H54 (cell line): ENCODE data around the gene KCNJ10.

Experiments
- DNase-seq: peaks from one replicate; pipeline ENCODE4 v3.0.0; 2011; ENCODE audit warnings: low spot score, mixed read lengths; ENCODE audit not compliant: insufficient read length
- FAIRE-seq: peaks from 3 replicates; lab custom pipeline; 2011; peaks lifted over from hg19 to GRCh38; lab: Jason Lieb, UNC
- POLR2A ChIP-seq: IDR thresholded peaks from 2 replicates; pipeline ENCODE4 v1.6.1; 2011; ENCODE audit warnings: low read depth, mild to moderate bottlenecking, low read length

The KCNJ10 gene

DNA sequence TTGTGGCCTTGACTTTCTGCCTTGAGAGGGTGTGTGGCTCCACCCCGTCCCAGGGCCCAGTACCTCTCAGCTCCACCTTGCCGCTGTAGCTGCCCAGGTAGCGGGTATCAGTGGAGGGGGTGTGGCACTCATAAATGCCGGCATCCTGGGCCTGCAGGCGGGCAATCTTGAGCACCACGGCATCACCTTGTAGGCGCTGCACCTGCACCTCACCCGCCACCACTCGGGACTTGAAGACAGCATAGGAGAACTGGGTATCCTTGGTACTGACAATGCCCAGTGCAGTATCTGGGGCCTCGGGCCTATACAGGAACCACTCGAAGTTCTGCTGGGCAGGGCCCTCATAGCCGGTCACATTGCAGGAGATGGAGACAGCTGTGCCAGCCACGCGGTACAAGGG lies 24.8 kb upstream of the KCNJ10 start:
- TF ChIP-seq POLR2A, result no peak
- no peak for DNase-seq
- no peak for FAIRE-seq

DNA sequence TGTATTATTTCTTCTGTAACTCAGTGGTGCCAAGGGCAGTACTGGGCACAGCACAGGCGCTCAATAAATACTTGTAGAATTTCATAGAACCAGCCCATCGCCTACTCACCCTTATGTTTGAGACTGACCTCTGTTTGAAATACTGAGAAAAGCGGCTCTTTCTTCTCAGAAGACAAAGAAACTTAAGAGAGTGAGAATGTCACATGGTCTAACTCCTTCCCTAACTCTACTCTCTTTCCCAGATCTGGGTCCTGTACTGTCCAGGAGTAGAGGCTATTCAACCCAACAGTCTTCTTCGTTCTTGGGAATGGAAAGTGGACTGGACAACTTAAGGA lies 24.3 kb upstream of the KCNJ10 start:
- no peak for FAIRE-seq
- TF ChIP-seq POLR2A, result no peak
- no peak for DNase-seq

DNA sequence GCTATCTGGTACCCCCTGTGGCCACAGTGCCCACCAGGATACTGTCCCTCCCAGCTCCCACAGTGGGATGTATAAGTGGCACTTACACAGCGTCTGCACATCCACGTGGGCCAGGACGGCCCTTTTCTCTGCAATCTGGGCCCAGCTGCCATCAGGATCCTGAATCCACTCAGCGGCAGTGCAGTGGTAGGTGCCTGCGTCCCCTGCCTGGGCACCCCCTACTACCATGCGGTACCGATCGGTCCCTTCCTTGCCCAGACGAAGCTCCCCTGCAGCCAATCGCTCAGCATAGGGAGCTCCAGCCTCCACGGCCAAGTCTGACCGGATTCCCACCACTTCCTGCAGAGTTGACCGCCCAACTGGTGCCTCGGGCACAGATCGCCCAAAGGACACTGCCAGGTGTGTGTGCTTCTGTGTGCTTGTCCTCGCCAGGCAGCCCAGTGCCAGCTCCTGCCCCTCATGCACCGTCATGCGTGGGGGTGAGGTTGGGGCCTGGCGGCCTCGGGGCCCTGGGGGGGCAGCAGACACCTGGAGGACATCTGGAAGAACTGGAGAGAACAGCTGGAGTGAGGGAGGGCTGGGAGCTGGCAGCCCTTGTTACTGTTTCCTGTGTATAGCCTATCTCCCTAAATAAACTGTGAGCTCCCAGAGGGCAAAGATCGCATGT lies 23.8 kb upstream of the KCNJ10 start:
- no peak for TF ChIP-seq POLR2A
- DNase-seq, result no peak
- no peak for FAIRE-seq

DNA sequence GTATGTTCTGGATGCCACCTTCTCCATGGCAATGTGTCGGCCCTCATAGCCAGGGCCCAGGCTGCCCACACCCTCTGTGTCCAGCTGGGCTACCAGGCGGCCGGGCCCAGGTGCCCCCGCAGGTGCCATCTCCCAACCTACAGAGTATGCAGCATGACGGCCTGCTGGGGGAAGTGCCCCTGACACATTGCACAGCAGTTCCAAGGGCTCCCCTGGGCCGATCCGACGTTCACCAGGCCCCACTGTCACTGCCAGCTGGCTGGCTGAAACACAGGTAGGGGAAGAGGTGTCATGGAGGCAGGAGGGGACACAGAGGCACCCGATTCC lies 23.1 kb upstream of the KCNJ10 start:
- FAIRE-seq, result no peak

DNA sequence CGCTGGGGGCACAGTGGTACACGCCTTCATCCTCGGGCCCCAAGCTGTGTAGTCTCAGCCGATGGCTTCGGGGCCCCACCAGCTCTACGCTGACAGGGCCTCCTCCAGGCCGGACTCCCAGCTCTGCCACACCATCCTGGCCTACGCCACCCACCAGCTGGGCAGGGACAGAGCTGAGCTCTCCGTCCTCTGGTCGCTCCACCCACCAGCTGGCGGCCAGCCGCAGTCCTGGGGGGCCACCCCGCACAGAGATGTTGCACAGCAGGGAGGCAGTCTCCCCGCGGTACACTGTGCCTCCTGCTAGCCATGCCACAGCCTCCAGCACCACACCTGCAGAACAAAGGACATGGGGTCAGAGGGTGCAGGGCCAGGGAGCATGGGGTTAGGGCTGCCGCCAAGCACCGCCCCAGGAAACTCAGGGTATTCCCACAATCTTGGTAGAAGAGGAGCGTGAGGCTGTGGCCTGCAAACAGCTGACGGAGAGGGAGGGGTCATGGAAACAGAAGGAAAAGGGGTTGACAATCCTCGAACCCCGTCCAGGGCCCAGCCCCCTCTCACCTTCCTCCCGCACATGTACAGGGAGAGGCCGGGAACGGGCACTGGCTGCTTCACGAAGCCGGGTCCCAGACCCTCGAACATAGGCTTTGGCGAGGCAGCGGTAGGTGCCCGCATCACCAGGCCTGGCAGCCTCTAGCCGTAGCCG lies 22.6 kb upstream of the KCNJ10 start:
- no peak for FAIRE-seq

More for the DNA sequence above, 23.1 kb upstream of the KCNJ10 start:
- no peak for DNase-seq
- TF ChIP-seq POLR2A, result no peak

DNA sequence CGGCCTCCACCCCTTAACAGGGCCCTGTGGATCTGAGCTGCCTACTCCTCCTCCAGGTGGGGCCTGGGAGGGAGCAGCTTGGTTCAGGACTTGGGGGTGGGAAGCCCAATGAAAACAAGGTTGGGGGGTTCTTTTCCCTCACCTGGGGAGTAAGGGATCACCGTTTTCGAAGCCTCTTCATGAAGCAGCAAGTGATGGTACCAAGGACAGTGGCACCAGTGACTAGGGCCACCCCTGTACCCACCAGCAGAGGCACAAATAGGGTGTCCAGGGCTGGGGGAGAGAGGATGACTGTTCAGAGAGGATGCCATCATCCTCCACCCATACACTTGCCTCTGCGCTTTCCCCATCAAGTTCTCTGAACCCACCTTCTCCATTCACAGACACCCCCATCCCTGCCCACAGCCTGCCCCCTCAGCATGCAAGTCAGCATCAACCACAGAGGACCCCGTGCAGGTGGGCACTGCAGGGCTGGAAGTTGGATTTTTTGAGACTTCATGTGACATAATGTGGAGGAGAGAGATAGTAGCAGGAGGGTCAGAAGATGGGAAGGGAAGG lies 21.8 kb upstream of the KCNJ10 start:
- no peak for TF ChIP-seq POLR2A

More for the DNA sequence above, 22.6 kb upstream of the KCNJ10 start:
- no peak for TF ChIP-seq POLR2A
- no peak for DNase-seq

DNA sequence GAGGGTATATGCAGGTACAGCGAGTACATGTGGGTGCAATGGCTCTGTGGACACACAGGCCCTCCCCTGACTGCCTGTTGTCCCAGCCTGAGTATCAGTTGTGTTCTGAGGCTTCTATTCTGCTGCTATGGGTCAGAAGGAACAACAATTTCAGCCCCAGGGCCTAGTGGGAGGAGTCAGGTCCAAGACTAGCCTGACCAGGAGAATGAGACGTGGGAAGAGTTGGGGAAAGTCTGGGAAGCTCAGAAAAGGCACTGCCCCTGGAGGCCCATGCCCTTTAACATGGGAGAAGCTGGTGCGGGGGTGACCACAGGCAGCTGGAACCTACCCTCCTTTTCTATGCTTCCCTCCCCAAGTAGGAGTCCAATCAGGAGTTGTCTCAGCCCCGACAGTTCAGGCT lies 20.8 kb upstream of the KCNJ10 start:
- no peak for DNase-seq
- TF ChIP-seq POLR2A, result no peak
- no peak for FAIRE-seq

More for the DNA sequence above, 21.8 kb upstream of the KCNJ10 start:
- DNase-seq, result no peak
- no peak for FAIRE-seq

DNA sequence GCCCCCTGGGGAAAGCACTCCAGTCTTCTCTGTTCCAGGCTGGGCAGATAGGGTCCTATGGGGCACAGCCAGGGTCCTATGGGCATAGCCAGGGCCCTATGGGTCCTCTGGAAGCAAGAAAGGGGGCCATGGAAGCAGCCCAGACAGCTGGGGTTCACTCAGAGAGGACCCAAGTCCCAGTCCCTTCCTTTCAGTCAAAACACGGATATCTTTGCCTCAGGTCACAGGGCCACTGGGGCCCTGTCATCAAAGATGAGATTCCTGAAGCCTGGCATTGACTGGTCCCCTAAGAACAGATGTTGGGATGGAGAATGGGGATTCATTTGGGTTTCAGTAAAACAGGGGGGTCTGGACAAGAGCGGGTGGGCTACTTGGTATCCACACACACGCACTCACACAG lies 19.9 kb upstream of the KCNJ10 start:
- no peak for TF ChIP-seq POLR2A
- FAIRE-seq (no peak), DNase-seq (no peak)

DNA sequence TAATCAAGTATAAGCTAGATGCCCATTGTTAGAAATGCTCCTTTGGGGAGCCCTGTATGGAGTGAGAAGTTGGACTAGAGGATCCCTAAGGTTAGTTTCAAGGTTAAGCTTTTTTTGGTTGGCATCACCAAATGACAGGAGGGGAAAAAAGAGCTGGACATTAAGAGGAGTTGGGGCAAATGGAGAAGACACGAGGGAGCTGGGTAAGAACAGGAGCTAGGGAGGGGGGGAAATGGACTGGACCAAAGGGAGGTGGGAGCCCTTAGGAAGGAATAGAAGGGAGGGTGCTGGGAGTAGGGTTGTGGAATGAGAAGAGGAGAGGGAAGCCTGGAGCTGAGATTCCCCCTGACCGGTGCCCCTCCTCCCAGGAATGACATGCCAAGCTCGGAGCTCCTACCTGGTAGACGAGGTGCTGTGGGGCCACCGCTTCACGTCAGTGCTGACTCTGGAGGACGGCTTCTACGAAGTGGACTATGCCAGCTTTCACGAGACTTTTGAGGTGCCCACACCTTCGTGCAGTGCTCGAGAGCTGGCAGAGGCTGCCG lies 17.2 kb upstream of the KCNJ10 start:
- no peak for TF ChIP-seq POLR2A
- DNase-seq (no peak), FAIRE-seq (no peak)

DNA sequence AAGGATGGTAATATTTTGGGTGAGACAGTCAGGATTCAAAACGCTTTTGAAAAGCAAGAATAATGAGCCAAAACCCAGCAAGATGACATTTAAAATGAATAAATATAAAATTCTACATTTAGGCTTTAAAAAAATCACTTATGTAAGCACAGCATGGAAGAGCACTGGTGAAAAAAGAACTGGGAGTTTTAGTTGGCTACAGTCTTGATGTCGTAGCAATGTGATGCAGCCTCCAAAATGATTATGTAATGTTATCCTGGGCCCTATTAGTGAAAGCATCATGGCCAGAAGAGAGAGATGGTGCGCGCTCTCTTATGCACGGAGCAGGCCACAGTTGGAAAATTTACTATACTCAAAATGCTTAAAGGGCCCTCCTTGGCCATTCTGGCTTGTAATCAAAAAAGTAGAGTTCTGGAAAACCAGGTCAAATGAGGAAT lies 16.5 kb upstream of the KCNJ10 start:
- DNase-seq (no peak), FAIRE-seq (no peak)
- no peak for TF ChIP-seq POLR2A

DNA sequence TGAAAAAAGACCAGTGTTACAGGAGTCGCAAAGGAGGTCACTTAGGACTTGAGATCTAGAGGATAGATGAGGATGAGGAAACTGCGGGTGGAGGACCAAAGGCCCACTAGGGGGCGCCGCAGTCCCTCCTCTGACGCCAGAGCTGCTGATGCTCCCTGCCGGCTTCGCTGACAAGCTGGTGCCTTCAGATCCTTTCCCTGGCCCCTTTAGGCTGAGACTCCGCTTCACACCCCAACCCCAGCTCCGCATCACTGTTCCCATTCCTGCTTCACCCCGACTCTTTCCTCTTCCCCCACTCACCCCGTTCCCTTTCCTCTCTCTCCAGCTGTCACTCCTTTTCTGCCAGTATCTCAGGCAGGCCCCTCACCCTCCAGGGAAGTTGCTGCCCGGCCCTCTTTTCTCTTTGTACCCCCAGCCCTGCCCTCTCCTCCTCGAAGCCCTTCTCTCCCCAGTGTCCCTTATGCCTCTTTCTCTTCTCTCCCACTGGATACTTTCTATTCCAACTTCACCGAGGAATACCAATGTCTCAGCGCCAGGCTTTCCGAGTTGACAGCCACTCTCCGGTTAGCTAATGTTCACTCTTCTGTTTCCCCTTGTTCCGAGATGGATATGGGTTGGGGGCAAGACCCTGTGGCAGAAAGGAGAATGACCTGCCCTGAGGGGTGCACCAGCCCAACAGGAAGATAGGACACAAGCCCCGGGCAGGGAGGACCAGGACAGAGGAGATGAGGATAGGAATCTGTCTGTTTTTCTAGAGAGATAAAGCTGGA lies 15.9 kb upstream of the KCNJ10 start:
- FAIRE-seq, result no peak
- DNase-seq, result peak; percentile 99

DNA sequence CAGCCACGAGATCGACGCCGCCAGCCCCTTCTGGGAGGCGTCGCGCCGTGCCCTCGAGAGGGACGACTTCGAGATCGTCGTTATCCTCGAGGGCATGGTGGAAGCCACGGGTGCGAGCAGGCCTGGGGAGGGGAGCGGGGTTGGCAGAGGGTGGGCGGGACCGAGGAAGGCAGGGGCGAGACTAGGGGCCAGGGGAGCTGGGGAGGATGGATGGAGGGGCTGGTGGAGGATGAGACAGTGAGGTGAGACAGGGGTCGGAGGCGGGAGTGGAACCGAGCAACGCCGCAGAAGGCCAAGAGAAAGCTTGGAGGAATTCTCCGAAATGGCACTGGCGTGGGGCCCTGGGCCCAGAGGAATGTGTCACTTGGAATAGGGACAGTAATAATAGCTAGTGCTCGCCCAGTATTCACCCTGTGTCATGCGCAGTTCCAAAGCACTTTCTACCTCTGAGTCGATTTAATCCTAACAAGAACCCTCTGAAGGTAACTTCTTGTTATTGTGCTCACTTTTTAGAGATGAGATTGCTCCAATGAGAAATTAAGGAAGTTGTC lies 14.9 kb upstream of the KCNJ10 start:
- TF ChIP-seq POLR2A, result no peak
- no peak for FAIRE-seq

More for the DNA sequence above, 15.9 kb upstream of the KCNJ10 start:
- no peak for TF ChIP-seq POLR2A

DNA sequence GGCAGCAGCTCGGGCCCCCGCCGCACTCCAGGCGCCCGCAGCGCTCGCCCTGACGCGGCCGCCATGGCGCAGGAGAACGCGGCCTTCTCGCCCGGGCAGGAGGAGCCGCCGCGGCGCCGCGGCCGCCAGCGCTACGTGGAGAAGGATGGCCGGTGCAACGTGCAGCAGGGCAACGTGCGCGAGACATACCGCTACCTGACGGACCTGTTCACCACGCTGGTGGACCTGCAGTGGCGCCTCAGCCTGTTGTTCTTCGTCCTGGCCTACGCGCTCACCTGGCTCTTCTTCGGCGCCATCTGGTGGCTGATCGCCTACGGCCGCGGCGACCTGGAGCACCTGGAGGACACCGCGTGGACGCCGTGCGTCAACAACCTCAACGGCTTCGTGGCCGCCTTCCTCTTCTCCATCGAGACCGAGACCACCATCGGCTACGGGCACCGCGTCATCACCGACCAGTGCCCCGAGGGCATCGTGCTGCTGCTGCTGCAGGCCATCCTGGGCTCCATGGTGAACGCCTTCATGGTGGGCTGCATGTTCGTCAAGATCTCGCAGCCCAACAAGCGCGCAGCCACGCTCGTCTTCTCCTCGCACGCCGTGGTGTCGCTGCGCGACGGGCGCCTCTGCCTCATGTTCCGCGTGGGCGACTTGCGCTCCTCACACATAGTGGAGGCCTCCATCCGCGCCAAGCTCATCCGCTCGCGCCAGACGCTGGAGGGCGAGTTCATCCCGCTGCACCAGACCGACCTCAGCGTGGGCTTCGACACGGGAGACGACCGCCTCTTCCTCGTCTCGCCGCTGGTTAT lies 14.2 kb upstream of the KCNJ10 start:
- no peak for DNase-seq
- TF ChIP-seq POLR2A, result no peak
- no peak for FAIRE-seq

More for the DNA sequence above, 14.9 kb upstream of the KCNJ10 start:
- no peak for DNase-seq
